NCI-H748 (cell line): Measurements from ENCODE around the gene PATL1.

Experiments used
- DNase-seq: peaks from one replicate; lab custom pipeline; 2025; ENCODE audit not compliant: unreplicated experiment; lab: John Stamatoyannopoulos, UW

PATL1 gene

DNA sequence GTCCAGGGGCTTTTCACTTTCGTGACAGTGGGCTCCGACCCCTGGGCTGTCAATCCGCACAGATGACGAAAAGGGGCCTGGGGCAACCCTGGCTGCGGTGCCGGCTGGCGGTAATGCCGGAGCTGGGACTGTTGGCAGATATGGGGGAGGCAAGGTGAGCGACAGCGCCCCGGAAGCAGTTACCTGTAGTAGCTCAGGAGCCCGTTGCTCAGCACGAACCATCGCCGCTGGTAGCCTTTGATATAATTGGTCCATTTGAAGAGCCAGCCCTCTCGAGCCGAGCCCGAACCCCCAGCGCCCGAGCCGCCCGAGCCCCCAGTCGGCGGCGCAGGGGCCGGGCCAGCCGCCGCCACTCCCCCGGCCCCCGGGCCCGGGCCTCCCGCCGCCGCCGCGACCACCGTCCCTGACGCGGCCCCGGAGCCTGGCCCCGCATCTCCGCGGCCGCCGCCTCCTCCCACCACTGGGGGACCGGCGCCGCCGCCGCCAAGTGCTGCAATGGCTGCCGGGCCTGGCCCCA, 53.7 kb downstream of the PATL1 start:
- peak; percentile 69 for DNase-seq

GRCh38 chr11:59614277-59615119, 54.3 kb downstream of the PATL1 start:
- DNase-seq = no peak

GRCh38 chr11:59611570-59612565, 57.0 kb downstream of the PATL1 start:
- peak; percentile 31 for DNase-seq

DNA sequence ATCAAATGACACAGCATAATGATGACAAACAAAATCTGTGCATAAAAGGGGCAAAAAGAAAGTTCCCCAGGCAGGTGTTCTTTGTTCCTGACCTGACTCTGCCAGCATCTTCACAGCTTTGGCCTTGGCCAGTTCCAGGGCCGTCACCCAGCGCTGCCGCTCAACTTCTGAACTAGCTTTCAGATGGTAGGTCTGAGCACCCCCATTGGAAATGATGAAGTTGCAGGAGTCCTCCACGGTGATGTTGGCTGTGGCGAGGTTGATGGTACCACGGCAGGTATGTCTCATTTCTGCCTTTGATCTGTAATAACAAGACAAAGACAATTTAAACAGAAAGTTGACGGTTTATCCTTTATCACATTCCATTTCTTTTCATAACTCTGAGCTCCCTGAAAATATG, 58.5 kb downstream of the PATL1 start:
- no peak for DNase-seq

DNA sequence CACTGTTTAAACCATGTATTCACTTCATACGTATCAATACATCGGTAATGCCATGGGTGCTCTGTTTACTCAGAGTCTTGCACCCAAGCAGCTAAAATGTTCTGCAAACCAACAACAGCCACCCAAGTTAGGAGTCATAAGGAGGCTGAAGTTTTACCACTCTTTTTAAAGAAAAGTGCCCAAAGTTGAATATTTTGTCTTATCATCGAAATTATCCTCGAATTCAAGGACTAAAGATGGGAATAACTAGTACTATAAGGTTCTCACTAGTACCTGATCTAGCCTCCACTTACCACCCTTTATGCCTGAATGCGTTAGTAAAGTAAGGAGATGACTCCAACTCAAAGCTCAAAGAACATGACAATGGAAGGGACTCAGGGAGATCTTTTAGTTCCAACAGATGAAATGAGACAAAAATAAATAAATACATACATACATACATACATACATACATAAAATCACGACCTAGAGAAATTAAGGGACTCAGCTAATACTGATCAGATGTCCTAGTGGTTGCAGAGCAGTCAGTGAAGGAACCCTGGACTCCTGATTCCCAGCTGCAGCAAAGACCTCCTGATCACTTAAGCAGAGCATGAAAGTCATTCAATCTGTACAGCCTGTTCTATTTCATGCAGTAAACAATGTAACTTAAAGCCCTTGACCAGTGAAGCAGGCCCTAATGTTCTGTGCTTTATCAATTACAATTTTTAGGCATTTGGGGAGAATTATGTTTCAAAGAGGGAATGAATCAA, 61.0 kb downstream of the PATL1 start:
- no peak for DNase-seq

DNA sequence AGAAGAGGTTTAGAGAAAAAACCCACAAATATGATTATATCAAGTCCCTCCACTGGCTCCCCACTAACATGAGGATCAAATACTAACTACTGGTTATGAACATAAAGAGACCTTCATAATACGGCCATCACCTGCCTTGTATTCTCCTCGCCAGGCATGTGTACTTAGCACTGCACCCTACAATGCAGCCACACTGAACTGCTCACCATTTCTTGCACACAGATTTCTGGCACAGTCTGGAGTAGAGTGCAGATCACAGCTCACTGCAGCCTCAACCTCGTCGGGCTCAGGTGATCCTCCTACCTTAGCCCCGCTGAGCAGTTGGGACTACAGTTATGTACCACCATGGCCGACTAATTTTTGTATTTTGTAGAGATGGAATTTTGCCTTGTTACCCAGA, 66.4 kb downstream of the PATL1 start:
- no peak for DNase-seq

DNA sequence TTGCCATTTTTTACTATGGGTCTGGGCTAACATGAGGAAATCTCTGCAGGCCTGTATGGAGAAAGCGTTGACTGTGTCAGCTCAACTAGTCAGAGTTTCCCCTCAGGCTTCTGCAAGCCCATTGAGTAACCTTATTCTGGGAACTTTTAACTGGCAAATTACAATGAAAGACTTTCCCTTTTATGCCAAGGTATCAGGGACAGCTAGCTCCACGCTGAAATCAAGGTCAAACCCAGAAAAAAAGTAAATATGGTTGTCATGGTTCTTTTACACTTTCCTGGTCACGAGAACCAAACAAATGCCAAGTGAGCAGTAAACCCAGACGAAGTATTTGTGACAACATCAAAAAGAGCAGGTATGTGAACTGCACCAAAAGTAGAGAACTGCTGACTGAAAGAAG, 67.0 kb downstream of the PATL1 start:
- no peak for DNase-seq

DNA sequence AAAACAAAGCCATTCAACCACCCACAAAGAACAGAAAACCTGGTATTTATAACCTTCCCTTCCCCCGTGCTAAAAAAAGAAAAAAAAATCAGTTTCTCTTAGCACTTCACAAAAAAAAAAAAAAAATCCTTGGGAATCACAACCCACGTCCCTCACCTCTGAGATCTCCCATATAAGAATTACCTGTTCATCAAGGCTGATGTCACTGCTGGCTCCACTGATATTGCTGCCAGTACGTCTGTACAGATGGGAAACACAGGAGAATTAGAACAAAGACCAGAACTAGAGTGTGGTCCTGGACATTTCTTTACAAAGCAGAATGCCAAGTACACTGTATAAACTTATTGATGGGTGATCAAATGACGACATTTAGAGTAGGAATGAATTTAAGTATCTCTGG, 68.2 kb downstream of the PATL1 start:
- no peak for DNase-seq

DNA sequence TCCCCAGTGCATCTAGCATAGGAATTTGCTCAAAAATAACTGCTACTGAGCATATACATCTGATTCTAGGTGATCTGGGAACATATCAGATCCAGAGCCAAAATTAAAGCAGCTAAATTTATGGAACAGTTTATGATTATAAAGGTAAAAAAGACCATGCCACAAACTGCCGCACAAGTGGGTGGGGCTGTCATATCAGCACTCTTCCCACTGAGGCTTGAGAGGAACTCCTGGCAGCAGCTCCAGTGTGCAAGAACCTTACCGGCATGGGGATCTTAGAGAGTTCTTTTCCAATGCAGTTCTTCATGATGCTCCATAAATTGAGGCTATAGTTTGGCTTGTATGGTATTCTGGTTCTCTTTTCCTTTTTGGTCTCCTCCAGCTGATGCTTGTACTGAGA, 68.6 kb downstream of the PATL1 start:
- DNase-seq = no peak

- DNase-seq = no peak
These were observed 69.9 kb downstream of the PATL1 start for GRCh38 chr11:59598961-59599360.
